ENCODE measurements around the gene DCANP1. TPM values are rescaled to one million over a fixed set of nuclear protein-coding genes. Genes with fewer than 3 reads are reported as not detected.

DCANP1 gene
- total and polyA plus RNA-seq, 2 donors (not counting 3 experiments of a cell fraction or from before 2014, with no cell fraction given): not detected

GRCh38 chr5:135425641-135426040 is 21.5 kb downstream of the DCANP1 start:
- TF ChIP-seq POLR2A (IDR thresholded peaks at IDR 0.05; ENCODE audit: low read depth, low read length): no peak
- peak; percentile 19 for TF ChIP-seq EZH2 (IDR thresholded peaks at IDR 0.05; ENCODE audit: borderline replicate concordance, low read depth, low read length, severe bottlenecking)

GRCh38 chr5:135423846-135424168 is 23.3 kb downstream of the DCANP1 start:
- no peak for FAIRE-seq
- Histone ChIP-seq H2AFZ (ENCODE audit: low read depth, low read length) (no peak overlapping the region), H3K9me1 (replicated peaks; ENCODE audit: control insufficient read depth, extremely low read depth, insufficient read depth, low read length) (no peaks in the 10 kb centered on the region), H3K79me2 (ENCODE audit: control insufficient read depth, insufficient read depth, low read length) (no peaks in the 10 kb centered on the region), H3K27me3 (ENCODE audit: control insufficient read depth in 2 of 2, insufficient read depth in 2 of 2, low read length in 2 of 2) (peaks cover 12 to 41% of the 10 kb centered on the region in 2 experiments), H3K4me3 (replicated peaks in 1 of 3; ENCODE audit: insufficient read depth in 1 of 3, low read depth in 1 of 3, low read length in 3 of 3) (no peak overlapping the region), H3K36me3 (ENCODE audit: control insufficient read depth in 2 of 2, extremely low read depth in 1 of 2, insufficient read depth in 2 of 2, low read length in 2 of 2) (no peaks in the 10 kb centered on the region), H3K27ac (ENCODE audit: insufficient read depth, low read depth, low read length) (no peak overlapping the region), H3K9me3 (replicated peaks; ENCODE audit: control insufficient read depth, insufficient read depth, low read length) (no peaks in the 10 kb centered on the region), H4K20me1 (replicated peaks; ENCODE audit: control insufficient read depth, extremely low read depth, insufficient read depth, low read length) (no peaks in the 10 kb centered on the region), H3K9ac (replicated peaks; ENCODE audit: extremely low read depth, insufficient read depth, low read length) (no peak overlapping the region), H3K4me1 (ENCODE audit: control insufficient read depth, extremely low read depth, insufficient read depth, low read length) (no peaks in the 10 kb centered on the region), H3K4me2 (ENCODE audit: insufficient read depth, low read length) (no peak overlapping the region)
- dilution Hi-C loops (cut with MboI; ENCODE audit: extremely low pct_ligation_motif_present, low sequenced_read_pairs) (no loop called here), intact Hi-C loops (cut with micrococcal nuclease) (no loop called here)
- no peak for DNase-seq (ENCODE audit: low read depth, low spot score)
- CTCF ChIA-PET: interaction anchor here (1.4 to 3.9 kb wide), 3 partner anchors 32 to 47 kb away, joined by 4 to 33 read pairs (median 4); no protein-coding TSS in a partner anchor
- POLR2A ChIA-PET: no interaction called here
- no peak for TF ChIP-seq MAX (IDR thresholded peaks at IDR 0.05; ENCODE audit: insufficient read depth, insufficient read length)
- TF ChIP-seq FOS (IDR thresholded peaks at IDR 0.05; ENCODE audit: borderline replicate concordance, insufficient read depth, low read length): no peak
- no peak for TF ChIP-seq POLR2AphosphoS5 (IDR thresholded peaks at IDR 0.05; ENCODE audit: insufficient read depth, low read depth, low read length)
- no peak for TF ChIP-seq EZH2 (IDR thresholded peaks at IDR 0.05; ENCODE audit: borderline replicate concordance, low read depth, low read length, severe bottlenecking)
- no peak for TF ChIP-seq JUN (IDR thresholded peaks at IDR 0.05; ENCODE audit: borderline replicate concordance, insufficient read depth, insufficient read length, low read depth)
- no peak for TF ChIP-seq POLR2A (IDR thresholded peaks at IDR 0.05; ENCODE audit: low read depth, low read length)
- no peak for TF ChIP-seq MYC (IDR thresholded peaks at IDR 0.05; ENCODE audit: low read depth, low read length)
- TF ChIP-seq GATA2 (IDR thresholded peaks at IDR 0.05; ENCODE audit: insufficient read depth, insufficient read length, low read depth, low read length): no peak
- TF ChIP-seq CTCF (IDR thresholded peaks at IDR 0.05; ENCODE audit: extremely low read depth in 1 of 2, insufficient read depth in 1 of 2, low read depth in 1 of 2, low read length in 2 of 2): no peak
- no TSS peak for BruUV-seq (replicated peaks)

More at GRCh38 chr5:135425641-135426040, 21.5 kb downstream of the DCANP1 start:
- dilution Hi-C loops (cut with MboI; ENCODE audit: extremely low pct_ligation_motif_present, low sequenced_read_pairs) (no loop called here), intact Hi-C loops (cut with micrococcal nuclease) (loop anchor here (2.0 kb wide), 1 partner anchor 49 kb away; no protein-coding TSS in a partner anchor)
- Histone ChIP-seq H3K4me2 (ENCODE audit: insufficient read depth, low read length) (no peak overlapping the region), H3K4me3 (replicated peaks in 1 of 3; ENCODE audit: insufficient read depth in 1 of 3, low read depth in 1 of 3, low read length in 3 of 3) (no peak overlapping the region), H3K9me1 (replicated peaks; ENCODE audit: control insufficient read depth, extremely low read depth, insufficient read depth, low read length) (no peaks in the 10 kb centered on the region), H3K79me2 (ENCODE audit: control insufficient read depth, insufficient read depth, low read length) (no peaks in the 10 kb centered on the region), H3K9ac (replicated peaks; ENCODE audit: extremely low read depth, insufficient read depth, low read length) (no peak overlapping the region), H3K9me3 (replicated peaks; ENCODE audit: control insufficient read depth, insufficient read depth, low read length) (no peaks in the 10 kb centered on the region), H3K27me3 (ENCODE audit: control insufficient read depth in 2 of 2, insufficient read depth in 2 of 2, low read length in 2 of 2) (peaks cover 5 to 25% of the 10 kb centered on the region in 2 experiments), H3K4me1 (ENCODE audit: control insufficient read depth, extremely low read depth, insufficient read depth, low read length) (no peaks in the 10 kb centered on the region), H4K20me1 (replicated peaks; ENCODE audit: control insufficient read depth, extremely low read depth, insufficient read depth, low read length) (no peaks in the 10 kb centered on the region), H2AFZ (ENCODE audit: low read depth, low read length) (no peak overlapping the region), H3K36me3 (ENCODE audit: control insufficient read depth in 2 of 2, extremely low read depth in 1 of 2, insufficient read depth in 2 of 2, low read length in 2 of 2) (no peaks in the 10 kb centered on the region), H3K27ac (ENCODE audit: insufficient read depth, low read depth, low read length) (no peak overlapping the region)
- FAIRE-seq (no peak), DNase-seq (ENCODE audit: low read depth, low spot score) (no peak)
- BruUV-seq (replicated peaks): no TSS peak
- POLR2A ChIA-PET: no interaction called here
- CTCF ChIA-PET: interaction anchor here (0.6 to 3.9 kb wide), 32 partner anchors 9 to 391 kb away, joined by 3 to 44 read pairs (median 4); partner anchors contain the start of genes MACROH2A1 and PITX1

Data from endothelial cell of umbilical vein (primary cell).